Measurements from ENCODE around the gene ARPC5L. TPM values are rescaled to one million over a fixed set of nuclear protein-coding genes. Genes with fewer than 3 reads are reported as not detected.
"Not testable (repeated sequence)": the region's sequence is repeated elsewhere in the genome, so short reads cannot be mapped to it uniquely, and the experiment has no call there.

The ARPC5L gene
- total and polyA plus RNA-seq, 9 of the 15 experiments (the other 6 are each of a cell fraction or from before 2014, with no cell fraction given) = 25.4 to 113 (median 63.8) TPM

GRCh38 chr9:124838132-124838531 is 23.8 kb upstream of the ARPC5L start:
- BruUV-seq (replicated peaks); DNase-seq (ENCODE audit: extremely low read depth in 1 of 4, low spot score in 3 of 4); H3K27me3 ChIP-seq (ENCODE audit: control insufficient read depth in 2 of 2, insufficient read depth in 2 of 2, low read length in 2 of 2); intact Hi-C loops (cut with micrococcal nuclease); H3K36me3 ChIP-seq (ENCODE audit: control insufficient read depth, insufficient read depth, low read length); H4K20me1 ChIP-seq (replicated peaks; ENCODE audit: control insufficient read depth, insufficient read depth, low read length); H3K9me1 ChIP-seq (ENCODE audit: control insufficient read depth, insufficient read depth, low read length); ATAC-seq; H3K4me3 ChIP-seq; in situ Hi-C loops (cut with MboI); H3K9ac ChIP-seq (ENCODE audit: insufficient read depth in 1 of 2, low read depth in 2 of 2, low read length in 2 of 2); FAIRE-seq; H3K79me2 ChIP-seq (ENCODE audit: control insufficient read depth, insufficient read depth, low read length); H3K9me3 ChIP-seq (replicated peaks; ENCODE audit: control insufficient read depth, insufficient read depth, low read depth, low read length); CTCF ChIA-PET (ENCODE audit: low intra/inter-chr PET ratio); H3K4me2 ChIP-seq (ENCODE audit: insufficient read depth, low read length); H3K27ac ChIP-seq (ENCODE audit: extremely low read depth, low read depth, low read length): not testable (repeated sequence)
- 39% methylated on average over 4 of the region's 5 CpGs for WGBS (ENCODE audit: insufficient coverage, low coverage, missing lambda C conversion rate)
- POLR2A ChIA-PET = interaction anchor here (0.9 to 1.1 kb wide), 4 partner anchors 11 to 26 kb away, joined by 3 to 5 read pairs (median 4); no protein-coding TSS in a partner anchor
- 0 out of 2 replicates have a peak overlapping the region, but pooled peaks have one; percentile 38 for H2AFZ ChIP-seq (ENCODE audit: low read depth, low read length)
- peaks cover 0 to 27% of the 10 kb centered on the region in 2 experiments; a peak in 3 of 5 replicates for H3K4me1 ChIP-seq (replicated peaks in 1 of 2; ENCODE audit: control insufficient read depth in 2 of 2, insufficient read depth in 2 of 2, low read length in 2 of 2)
- peak; percentile 43 for TF ChIP-seq NFYB (IDR thresholded peaks at IDR 0.05; ENCODE audit: extremely low read depth, insufficient read length)

- ATAC-seq; H3K27me3 ChIP-seq (ENCODE audit: control insufficient read depth in 2 of 2, insufficient read depth in 2 of 2, low read length in 2 of 2); H3K4me3 ChIP-seq; H3K27ac ChIP-seq (ENCODE audit: extremely low read depth, low read depth, low read length); H3K9me3 ChIP-seq (replicated peaks; ENCODE audit: control insufficient read depth, insufficient read depth, low read depth, low read length); H4K20me1 ChIP-seq (replicated peaks; ENCODE audit: control insufficient read depth, insufficient read depth, low read length); CTCF ChIA-PET (ENCODE audit: low intra/inter-chr PET ratio); intact Hi-C loops (cut with micrococcal nuclease); H3K36me3 ChIP-seq (ENCODE audit: control insufficient read depth, insufficient read depth, low read length); H3K4me2 ChIP-seq (ENCODE audit: insufficient read depth, low read length); H2AFZ ChIP-seq (ENCODE audit: low read depth, low read length); in situ Hi-C loops (cut with MboI); H3K79me2 ChIP-seq (ENCODE audit: control insufficient read depth, insufficient read depth, low read length); BruUV-seq (replicated peaks); H3K9ac ChIP-seq (ENCODE audit: insufficient read depth in 1 of 2, low read depth in 2 of 2, low read length in 2 of 2); DNase-seq (ENCODE audit: extremely low read depth in 1 of 4, low spot score in 3 of 4); H3K9me1 ChIP-seq (ENCODE audit: control insufficient read depth, insufficient read depth, low read length); FAIRE-seq: not testable (repeated sequence)
- H3K4me1 ChIP-seq (replicated peaks in 1 of 2; ENCODE audit: control insufficient read depth in 2 of 2, insufficient read depth in 2 of 2, low read length in 2 of 2) = peaks cover 0 to 31% of the 10 kb centered on the region in 2 experiments; a peak in 3 of 5 replicates
- 91% methylated on average over 12 of the region's 52 CpGs for WGBS (ENCODE audit: insufficient coverage, low coverage, missing lambda C conversion rate)
- POLR2A ChIA-PET = interaction anchor here (0.9 to 1.1 kb wide), 3 partner anchors 11 to 20 kb away, joined by 3 to 5 read pairs (median 4); no protein-coding TSS in a partner anchor
Observed at GRCh38 chr9:124838567-124839275, 23.2 kb upstream of the ARPC5L start.
